GM12874 (cell line): ENCODE measurements around the gene VSTM2B.

ENCODE experiments used
- CTCF ChIP-seq: IDR thresholded peaks from 2 replicates; pipeline ENCODE4 v1.5.1; 2011; ENCODE audit warnings: low read depth, mild to moderate bottlenecking, control low read depth, low read length, moderate library complexity; ENCODE audit not compliant: insufficient read depth

Gene VSTM2B

DNA sequence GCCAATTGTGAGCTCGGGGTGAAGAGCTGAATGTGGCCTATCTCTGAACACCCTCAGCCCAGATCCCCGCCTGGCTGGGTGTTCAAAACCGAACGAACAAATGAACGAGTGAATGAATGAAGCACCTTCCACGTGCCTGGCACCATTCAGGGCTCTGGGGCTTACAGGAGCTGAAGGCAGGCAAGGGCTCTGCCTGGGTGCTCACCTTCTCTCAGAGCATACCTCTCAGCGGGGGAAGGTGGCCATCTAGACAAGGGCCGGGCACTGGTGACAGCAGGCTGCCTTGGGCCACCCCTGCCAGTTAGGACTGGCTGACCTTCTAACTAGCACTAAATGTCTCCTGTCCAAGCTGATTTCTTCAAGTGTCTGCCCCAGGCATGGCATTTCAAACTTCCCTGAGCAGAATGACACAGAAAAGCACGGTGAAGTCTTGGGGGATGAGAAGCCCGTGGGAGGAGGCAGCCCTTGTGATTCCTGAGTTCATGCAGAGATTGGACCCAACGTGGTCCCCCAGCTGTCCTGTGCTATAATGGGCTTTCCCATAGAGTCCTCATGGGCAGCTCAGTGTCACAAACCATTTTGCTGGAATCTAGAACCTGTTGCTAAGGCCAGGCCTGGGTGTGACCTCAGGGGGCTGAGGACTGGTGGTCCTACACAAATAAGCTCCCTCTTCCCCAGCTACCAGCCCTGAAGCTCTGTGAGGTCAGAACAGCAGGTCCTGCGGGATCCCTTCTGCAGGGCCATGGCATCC, 27.9 kb upstream of the VSTM2B start:
- TF ChIP-seq CTCF: no peak

DNA sequence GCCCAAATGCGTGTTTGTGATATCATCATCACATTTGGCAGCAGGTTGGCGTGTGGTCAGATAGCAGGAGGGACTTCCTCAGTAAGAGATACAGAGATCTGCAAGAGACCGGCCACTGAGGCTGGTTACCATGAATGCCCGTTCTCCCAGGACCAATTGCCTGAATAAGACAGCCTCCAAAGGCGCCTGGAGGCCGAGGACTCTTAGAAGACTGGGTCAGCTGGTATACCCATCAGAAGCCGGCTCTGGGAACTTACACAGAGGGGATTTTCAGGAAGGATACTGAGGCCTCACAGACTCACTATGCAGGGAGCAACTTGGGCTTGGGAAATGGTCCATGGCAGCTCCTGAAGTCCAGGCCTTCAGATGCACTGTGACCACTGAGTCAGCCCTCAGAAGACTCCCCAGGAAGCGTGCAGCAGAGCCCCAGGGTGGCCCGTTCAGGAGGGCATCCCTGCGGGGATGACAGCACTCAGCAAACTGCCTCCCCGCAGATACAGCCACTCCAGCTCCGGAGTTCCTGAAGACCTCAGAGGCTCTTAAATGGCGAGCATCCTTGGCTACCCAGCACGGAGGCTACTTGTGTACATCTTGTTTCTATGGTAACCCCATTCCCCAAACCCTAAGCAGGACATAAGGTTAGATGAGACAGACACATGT, 26.4 kb upstream of the VSTM2B start:
- TF ChIP-seq CTCF: no peak

DNA sequence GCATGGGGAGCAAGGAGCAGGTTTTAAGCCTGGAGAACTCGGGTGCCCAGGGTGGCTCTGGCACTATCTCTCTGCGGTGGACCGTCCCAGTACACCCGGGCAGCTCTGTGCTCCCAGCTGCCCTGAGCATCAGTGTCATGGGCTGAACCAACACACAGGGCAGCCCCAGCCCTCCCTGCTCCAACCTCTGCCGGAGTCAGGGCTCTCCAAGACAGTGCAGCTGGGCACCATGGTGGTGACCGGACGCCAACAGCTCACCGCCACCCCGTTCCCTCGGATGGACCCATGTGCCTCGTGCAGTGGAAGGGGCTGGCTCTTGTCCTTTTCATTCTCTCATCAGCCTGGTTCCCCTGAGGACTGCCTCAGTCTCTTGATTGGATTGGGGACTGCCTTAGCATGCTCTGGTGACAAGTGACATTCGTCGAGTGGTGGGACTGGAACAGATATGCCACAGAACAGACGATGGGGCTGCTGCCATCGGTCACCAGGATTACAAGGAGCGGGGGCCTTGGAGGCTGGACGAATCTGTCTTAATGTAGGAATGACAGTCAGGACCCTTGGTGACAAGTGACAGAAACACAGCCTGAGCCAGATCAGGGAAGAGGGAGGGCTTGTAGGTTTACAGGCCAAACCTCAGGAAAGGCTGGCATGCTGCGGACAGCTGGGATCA, 25.7 kb upstream of the VSTM2B start:
- no peak for TF ChIP-seq CTCF

DNA sequence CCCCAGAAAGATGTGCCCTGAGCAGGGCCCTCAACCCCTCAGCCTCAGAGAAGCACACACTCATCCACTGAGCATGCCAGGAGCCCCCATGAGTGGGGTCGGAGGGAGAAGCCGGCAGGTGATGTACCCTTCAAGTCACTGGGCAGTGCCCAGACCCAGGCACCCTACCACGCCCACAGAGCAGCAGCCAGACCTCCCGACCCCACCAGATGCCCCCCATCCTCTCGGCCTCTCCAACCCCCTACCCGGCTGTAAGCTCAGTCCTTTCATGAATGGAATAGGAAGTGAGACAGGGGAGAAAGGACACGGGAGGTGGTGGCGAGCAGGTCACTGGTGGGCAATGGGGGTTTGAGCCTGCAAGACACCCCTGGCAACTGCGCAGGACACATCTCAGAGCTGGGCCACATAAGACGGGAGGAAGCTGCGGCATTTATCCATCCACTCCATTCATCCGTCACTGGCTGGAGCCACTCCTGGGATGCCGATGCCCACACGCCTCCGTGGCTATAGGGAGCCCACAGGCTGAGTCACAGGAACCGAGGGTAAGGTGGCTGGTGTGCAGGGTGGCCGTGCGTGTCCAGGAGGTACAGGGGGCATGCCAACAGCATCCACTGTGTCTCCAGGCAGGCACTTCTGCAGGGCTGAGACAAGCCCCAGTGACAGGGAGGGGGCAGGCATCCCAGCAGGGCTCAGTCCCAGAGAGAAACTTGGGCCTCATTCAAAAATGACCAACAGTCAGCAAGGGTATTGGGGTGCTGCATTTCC, 23.8 kb upstream of the VSTM2B start:
- no peak for TF ChIP-seq CTCF

DNA sequence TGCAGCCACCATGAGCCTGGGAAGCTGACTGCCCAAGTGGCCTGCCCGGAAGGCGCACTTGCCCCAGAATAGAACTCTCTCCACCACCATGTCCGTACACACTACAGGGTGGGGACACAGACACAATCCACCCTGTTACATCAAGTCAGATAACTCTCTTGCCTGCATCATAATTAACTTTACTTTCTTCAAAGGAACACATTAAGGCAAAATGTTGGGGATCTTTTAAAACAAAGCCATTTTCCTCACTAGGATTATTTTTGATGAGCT, 23.3 kb upstream of the VSTM2B start:
- no peak for TF ChIP-seq CTCF

DNA sequence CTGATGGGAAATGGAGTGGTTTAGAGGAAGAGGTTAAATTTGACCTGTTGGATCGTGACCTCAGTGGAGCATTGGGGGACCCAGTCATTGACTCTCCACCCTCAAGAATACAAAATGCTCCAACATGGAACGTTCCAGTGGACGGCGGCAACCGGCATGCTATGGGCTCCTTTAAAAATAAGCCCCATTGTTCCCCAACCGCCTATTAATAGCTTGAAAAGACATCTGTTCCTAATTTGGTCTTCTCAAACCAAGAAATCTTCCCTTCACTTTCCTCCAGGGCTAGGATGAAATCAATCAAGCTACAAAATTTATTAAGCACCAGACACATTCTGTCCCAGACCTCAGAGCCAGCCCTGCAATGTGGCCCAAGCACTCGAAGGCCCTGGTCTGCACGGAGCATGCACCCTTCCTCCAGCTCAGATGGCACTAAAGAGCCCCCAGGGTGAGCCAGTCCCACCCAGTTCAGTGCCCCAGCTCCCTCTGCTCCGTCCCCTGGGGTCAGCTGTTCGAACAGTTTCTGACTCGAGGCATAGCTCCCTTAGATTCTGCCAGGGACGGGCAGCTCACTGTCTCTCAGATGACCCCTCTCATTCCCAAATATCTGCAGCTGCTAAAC, 22.5 kb upstream of the VSTM2B start:
- TF ChIP-seq CTCF: no peak

DNA sequence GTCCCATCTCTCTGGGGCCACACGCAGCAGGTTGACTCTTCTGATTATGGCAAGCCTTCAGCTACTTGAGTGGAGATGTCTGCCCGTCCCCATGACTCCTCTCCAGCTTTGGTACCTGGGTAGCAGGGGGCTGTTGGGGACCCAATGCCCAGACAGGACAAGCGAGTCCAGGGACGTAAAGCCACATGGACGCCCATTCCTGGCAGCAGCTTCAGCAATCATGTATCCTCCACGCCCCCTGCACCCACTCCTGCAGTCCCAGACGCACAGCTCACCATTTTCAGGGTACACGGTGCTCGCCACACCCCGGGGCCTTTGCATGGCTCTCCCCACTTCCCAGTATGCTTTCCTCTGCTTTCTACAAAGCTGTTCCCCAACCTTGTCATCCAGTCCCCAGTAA, 22.0 kb upstream of the VSTM2B start:
- no peak for TF ChIP-seq CTCF
